GM12874 (cell line): ENCODE data around the gene CACNG1.

Experiments
- CTCF ChIP-seq: IDR thresholded peaks from 2 replicates; pipeline ENCODE4 v1.5.1; 2011; ENCODE audit warnings: low read depth, mild to moderate bottlenecking, control low read depth, low read length, moderate library complexity; ENCODE audit not compliant: insufficient read depth

The CACNG1 gene

GRCh38 chr17:67059372-67059771, 15.0 kb downstream of the CACNG1 start:
- no peak for TF ChIP-seq CTCF

GRCh38 chr17:67063141-67063540, 18.8 kb downstream of the CACNG1 start:
- no peak for TF ChIP-seq CTCF

- TF ChIP-seq CTCF, result no peak
These were observed 22.4 kb downstream of the CACNG1 start for GRCh38 chr17:67066717-67067116.

GRCh38 chr17:67067571-67068482, 23.5 kb downstream of the CACNG1 start:
- no peak for TF ChIP-seq CTCF

GRCh38 chr17:67068999-67069398, 24.6 kb downstream of the CACNG1 start:
- TF ChIP-seq CTCF, result no peak

- no peak for TF ChIP-seq CTCF
These were observed 25.3 kb downstream of the CACNG1 start for GRCh38 chr17:67069603-67070136.

GRCh38 chr17:67071595-67071994, 27.2 kb downstream of the CACNG1 start:
- no peak for TF ChIP-seq CTCF
